ENCODE results near the gene ABHD8.
A peak's percentile ranks its signal among the peaks of the same experiment; 100 is the strongest.

Gene ABHD8

DNA sequence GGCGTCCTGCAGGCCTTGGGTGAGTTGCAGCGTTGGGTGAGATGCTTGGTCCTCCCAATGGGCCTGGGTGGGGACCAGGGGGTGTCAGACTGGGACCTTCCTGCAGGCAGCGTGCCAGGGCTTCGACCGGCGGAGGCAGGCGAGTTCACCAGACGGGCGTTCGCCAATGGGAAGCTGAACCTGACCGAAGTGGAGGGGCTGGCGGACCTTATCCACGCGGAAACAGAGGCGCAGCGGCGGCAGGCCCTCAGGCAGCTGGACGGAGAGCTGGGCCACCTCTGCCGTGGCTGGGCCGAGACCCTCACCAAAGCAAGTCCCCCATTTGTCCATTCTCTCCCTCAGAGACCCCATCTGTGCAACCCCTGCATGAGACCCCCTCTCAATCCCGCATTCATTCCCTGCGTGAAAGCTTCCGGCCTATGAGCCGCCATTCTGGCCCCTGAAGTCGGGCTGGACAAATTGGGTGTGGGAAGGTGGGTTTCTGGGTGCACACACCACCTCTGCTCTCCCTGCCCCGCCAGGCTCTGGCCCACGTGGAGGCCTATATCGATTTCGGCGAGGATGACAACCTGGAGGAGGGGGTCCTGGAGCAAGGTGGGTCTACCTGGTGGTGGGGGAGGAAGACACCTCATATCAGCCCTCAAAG lies 35.3 kb upstream of the ABHD8 start:
- TF ChIP-seq, protein P1, sequence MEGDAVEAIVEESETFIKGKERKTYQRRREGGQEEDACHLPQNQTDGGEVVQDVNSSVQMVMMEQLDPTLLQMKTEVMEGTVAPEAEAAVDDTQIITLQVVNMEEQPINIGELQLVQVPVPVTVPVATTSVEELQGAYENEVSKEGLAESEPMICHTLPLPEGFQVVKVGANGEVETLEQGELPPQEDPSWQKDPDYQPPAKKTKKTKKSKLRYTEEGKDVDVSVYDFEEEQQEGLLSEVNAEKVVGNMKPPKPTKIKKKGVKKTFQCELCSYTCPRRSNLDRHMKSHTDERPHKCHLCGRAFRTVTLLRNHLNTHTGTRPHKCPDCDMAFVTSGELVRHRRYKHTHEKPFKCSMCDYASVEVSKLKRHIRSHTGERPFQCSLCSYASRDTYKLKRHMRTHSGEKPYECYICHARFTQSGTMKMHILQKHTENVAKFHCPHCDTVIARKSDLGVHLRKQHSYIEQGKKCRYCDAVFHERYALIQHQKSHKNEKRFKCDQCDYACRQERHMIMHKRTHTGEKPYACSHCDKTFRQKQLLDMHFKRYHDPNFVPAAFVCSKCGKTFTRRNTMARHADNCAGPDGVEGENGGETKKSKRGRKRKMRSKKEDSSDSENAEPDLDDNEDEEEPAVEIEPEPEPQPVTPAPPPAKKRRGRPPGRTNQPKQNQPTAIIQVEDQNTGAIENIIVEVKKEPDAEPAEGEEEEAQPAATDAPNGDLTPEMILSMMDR (conservative IDR thresholded peaks at IDR 0.05; ENCODE audit: low read length), result no peak
- peak overlapping the region; percentile 94 for H3K4me3 ChIP-seq (ENCODE audit: low read length)
- no peak for DNase-seq (ENCODE audit: low read depth)

DNA sequence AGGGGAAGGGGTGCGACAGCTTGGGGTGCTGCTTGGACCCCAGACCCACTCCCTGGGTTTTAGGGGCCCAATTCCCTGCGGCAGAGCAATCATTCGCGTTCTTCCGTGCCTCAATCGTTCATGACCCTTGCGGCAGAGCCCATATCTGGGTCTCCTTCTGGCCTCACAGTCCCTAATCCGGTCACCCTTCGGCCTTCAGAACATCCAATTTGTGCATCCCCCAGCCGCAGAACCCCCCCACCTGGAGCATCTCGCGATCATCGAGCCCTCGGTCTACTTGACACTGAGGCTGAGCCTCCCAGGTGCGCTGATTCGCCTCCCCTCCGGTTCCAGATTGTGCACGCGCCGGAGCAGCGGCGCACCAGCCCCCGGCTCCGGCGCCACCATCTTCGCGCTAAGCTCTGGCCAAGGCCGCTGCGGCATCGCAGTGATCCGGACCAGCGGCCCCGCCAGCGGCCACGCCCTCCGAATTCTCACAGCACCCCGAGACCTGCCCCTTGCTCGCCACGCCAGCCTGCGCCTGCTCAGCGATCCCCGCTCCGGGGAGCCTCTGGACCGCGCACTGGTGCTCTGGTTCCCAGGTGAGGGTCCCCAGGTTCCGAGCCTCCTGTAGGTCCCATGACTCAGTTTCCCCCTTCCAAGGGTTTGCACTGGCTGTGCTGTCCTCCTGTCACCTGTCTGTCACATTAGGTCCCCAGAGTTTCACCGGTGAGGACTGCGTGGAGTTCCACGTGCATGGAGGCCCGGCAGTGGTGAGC lies 34.6 kb upstream of the ABHD8 start:
- DNase-seq (ENCODE audit: low read depth), result no peak
- TF ChIP-seq, protein P1 (conservative IDR thresholded peaks at IDR 0.05; ENCODE audit: low read length), result no peak
- peak overlapping the region; percentile 94 for H3K4me3 ChIP-seq (ENCODE audit: low read length)

DNA sequence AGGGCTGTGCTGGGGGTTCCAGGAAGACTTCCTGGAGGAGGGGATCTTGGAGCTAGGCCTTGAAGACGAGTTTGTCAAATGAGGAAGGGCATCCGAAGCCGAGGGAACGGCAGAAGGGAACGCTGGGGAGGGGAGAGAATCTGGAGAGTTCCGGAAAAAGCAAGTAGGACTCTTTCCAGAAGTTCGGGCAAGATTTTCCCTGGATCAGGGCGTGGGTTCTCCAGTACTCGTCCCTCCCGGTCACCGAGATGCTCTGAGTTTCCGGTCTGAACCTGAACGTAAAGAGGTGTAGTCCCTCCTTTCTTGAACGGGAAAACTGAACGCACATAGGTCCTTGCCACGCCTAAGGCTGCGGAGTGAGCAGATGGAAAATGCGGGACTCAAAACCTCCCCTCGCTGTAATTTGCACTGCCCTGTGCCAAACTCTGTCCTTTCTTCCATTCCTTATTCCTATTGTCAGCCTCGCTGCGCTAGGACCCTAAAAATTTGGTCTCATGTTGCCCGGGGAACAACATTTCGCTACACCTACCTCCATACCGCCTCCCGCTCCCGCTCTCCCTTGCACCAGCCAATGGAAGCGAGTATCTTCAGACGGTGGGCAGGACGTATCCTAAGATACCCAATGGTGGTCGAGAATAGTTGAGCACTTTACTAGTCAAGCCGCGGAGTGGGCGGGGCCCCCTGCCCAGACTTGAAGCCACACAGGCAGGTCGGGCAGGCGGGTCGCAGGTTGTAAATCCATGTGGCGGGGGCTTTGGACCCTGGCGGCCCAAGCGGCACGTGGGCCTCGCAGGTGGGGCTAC lies 33.8 kb upstream of the ABHD8 start, which contains the start of gene GTPBP3:
Gene GTPBP3, plus strand, starts transcription at position 682 of the 803 bp plus-strand sequence. Its CDS starts 59 bp downstream, at position 741.
- H3K4me3 ChIP-seq (ENCODE audit: low read length), result peak within 1 kb of the TSS; percentile 94
- TF ChIP-seq, protein P1 (conservative IDR thresholded peaks at IDR 0.05; ENCODE audit: low read length), result no peak
- peak; percentile 98 for DNase-seq (ENCODE audit: low read depth)

DNA sequence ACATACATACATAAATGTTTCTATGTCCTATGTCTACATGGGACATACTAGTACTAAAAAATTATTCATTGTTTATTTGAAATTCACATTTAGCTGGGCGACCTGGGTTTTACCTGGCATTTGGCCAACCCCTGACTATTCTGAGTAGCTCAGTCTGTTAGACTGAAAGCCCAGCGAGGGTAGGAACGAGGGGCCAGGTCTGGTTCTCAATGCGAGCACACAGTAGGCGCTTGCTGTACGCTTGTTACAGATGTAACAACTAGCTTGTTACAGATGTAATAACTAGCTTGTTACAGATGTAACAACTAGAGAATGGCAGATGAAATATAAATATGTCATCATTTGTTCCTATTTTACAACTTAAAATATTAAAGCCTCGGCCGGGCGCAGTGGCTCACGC lies 32.4 kb upstream of the ABHD8 start:
- no peak overlapping the region; the same call in 1 of the 2 replicates for H3K4me3 ChIP-seq (ENCODE audit: low read length)
- TF ChIP-seq, protein P1 (conservative IDR thresholded peaks at IDR 0.05; ENCODE audit: low read length), result no peak
- no peak for DNase-seq (ENCODE audit: low read depth)

DNA sequence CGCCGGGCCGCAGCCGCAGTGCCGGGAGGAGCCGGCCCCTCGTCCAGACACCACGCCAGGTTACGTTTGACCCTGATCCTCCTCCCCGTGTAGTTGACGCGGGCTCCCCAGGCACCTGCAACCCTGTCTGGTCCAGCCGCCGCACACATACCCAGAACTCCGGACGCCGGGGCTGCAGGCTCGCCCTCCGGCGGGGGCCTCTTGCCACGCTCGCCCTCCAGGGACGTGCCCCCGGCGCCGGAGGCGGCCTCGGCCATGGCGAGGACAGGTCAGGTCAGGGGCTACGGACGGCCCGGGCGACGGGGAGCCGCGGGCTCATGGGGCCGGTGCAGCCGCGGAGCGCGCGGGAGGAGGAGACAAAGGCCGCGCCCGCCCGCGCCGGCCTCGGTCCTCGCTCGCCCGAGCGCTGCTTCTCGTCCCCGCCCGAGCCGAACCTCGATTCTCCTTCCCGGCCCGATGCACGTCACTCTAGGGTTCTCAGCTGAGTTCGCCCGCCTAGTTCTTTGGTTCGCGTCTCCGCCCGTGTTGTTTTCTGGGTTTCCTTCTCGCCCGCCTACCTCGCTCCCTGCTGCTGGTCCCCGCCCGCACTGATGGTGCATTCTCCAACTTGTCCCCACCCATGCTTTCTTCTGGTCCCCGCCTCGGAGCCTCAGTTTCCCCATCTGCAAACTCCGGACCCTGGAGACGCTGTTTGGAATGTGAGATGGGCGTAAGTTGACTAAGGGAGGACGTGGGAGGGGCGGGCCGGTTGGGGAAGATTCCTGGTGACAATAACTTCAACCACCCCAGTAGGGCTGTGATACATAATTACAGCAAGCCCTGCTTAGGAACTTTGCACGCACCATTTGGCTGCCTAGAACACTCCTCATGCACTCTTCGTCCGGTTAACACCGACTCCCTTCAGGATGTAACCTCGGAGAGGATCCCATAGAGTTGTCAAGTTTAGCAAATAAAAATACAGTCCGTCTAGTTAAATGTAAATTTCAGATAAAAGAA lies 31.5 kb upstream of the ABHD8 start, which contains the start of gene ANO8:
Gene ANO8, minus strand, starts transcription at position 442 of the 996 bp plus-strand sequence. Its CDS starts 185 bp downstream, at position 257.
- DNase-seq (ENCODE audit: low read depth), result peak; percentile 100
- H3K4me3 ChIP-seq (ENCODE audit: low read length), result peak within 1 kb of the TSS; percentile 67
- TF ChIP-seq, protein P1 (conservative IDR thresholded peaks at IDR 0.05; ENCODE audit: low read length), result no peak
